Adrenal gland (tissue), 5 donors: ENCODE measurements around the gene ABHD16B.

Experiments used
- POLR2A ChIP-seq, 2 donors: fragments of 450-650 bp; IDR thresholded peaks; one replicate each; pipeline ENCODE4 v1.6.1; 2017; ENCODE audit warnings: antibody characterized with exemption in 2 of 2, mild to moderate bottlenecking in 2 of 2, moderate library complexity in 1 of 2
- TF ChIP-seq, protein P1 (sequence below), 6 experiments: fragments of 450-650 bp in 4 of 6; fragments of 200-600 bp in 2 of 6; sonication (generic) in 1 of 6; IDR thresholded peaks; 1 replicate in 5 of 6; 2 replicates in 1 of 6; pipeline versions ENCODE4 v1.5.1 to v1.8.0; 2016 to 2021; ENCODE audit warnings: antibody characterized with exemption in 6 of 6, mild to moderate bottlenecking in 2 of 6, moderate library complexity in 1 of 6
- donor health status: DM: no; HTN: no; CAD: no.

GRCh38 chr20:63889241-63890200 lies 28.2 kb downstream of the ABHD16B start:
- TF ChIP-seq, protein P1, sequence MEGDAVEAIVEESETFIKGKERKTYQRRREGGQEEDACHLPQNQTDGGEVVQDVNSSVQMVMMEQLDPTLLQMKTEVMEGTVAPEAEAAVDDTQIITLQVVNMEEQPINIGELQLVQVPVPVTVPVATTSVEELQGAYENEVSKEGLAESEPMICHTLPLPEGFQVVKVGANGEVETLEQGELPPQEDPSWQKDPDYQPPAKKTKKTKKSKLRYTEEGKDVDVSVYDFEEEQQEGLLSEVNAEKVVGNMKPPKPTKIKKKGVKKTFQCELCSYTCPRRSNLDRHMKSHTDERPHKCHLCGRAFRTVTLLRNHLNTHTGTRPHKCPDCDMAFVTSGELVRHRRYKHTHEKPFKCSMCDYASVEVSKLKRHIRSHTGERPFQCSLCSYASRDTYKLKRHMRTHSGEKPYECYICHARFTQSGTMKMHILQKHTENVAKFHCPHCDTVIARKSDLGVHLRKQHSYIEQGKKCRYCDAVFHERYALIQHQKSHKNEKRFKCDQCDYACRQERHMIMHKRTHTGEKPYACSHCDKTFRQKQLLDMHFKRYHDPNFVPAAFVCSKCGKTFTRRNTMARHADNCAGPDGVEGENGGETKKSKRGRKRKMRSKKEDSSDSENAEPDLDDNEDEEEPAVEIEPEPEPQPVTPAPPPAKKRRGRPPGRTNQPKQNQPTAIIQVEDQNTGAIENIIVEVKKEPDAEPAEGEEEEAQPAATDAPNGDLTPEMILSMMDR (IDR thresholded peaks at IDR 0.05) = no peak
- TF ChIP-seq POLR2A (IDR thresholded peaks at IDR 0.05) = no peak
